Upper lobe of left lung (tissue), 4 donors: Measurements from ENCODE around the gene TBC1D14.

Experiments used
- EP300 ChIP-seq, 4 donors: sonication (generic); formaldehyde crosslinking; IDR thresholded peaks; one replicate each; pipeline ENCODE4 v1.5.1; 2017; ENCODE audit warnings: antibody characterized with exemption in 4 of 4, control low read depth in 2 of 4
- POLR2AphosphoS5 ChIP-seq, 2 donors: sonication (generic); formaldehyde crosslinking; IDR thresholded peaks; one replicate each; pipeline ENCODE4 v1.5.1; 2017; ENCODE audit warnings: antibody characterized with exemption in 2 of 2
- TF ChIP-seq, protein P1 (sequence below), 6 experiments: fragments of 450-650 bp in 4 of 6; fragments of 200-600 bp in 2 of 6; sonication (generic) in 2 of 6; IDR thresholded peaks; one replicate each; pipeline ENCODE4 v1.5.1; 2016 to 2019; ENCODE audit warnings: antibody characterized with exemption in 6 of 6

DNA sequence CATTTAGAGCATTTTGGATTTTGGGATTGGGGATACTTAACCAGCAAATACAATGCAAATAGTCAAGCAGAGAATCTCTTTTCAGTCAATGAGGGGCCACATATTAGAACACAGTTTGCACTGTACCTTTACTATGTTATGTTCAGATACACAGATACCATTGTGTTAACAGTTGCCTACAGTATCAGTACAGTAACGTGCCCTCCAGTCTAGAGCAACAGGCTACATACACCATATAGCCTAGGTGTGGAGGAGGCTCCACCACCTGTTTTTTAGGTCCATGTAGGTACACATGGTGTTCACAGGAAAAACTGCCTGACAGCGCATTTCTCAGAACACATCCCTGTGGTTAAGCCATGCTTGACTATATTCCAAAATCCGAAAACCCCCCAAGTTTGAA, 149.2 kb downstream of the TBC1D14 start:
- TF ChIP-seq, protein P1, sequence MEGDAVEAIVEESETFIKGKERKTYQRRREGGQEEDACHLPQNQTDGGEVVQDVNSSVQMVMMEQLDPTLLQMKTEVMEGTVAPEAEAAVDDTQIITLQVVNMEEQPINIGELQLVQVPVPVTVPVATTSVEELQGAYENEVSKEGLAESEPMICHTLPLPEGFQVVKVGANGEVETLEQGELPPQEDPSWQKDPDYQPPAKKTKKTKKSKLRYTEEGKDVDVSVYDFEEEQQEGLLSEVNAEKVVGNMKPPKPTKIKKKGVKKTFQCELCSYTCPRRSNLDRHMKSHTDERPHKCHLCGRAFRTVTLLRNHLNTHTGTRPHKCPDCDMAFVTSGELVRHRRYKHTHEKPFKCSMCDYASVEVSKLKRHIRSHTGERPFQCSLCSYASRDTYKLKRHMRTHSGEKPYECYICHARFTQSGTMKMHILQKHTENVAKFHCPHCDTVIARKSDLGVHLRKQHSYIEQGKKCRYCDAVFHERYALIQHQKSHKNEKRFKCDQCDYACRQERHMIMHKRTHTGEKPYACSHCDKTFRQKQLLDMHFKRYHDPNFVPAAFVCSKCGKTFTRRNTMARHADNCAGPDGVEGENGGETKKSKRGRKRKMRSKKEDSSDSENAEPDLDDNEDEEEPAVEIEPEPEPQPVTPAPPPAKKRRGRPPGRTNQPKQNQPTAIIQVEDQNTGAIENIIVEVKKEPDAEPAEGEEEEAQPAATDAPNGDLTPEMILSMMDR (IDR thresholded peaks at IDR 0.05), result no peak
- no peak for TF ChIP-seq POLR2AphosphoS5 (IDR thresholded peaks at IDR 0.05)
- no peak for TF ChIP-seq EP300 (IDR thresholded peaks at IDR 0.05)
